Stimulated activated CD4-positive, alpha-beta T cell treated with anti-CD3 and anti-CD28 coated beads, Interleukin-1b, Interleukin-23, amount 100 ng/mL, for 1 hour (primary cell): ENCODE measurements around the gene TTC39A.
"Not testable (repeated sequence)": the region's sequence is repeated elsewhere in the genome, so short reads cannot be mapped to it uniquely, and the experiment has no call there.

Experiments used
- DNase-seq, 2 donors: peaks; one replicate each; pipeline ENCODE4 v3.0.0-alpha.2; 2020; ENCODE audit warnings: low read depth in 2 of 2

The TTC39A gene

GRCh38 chr1:51266791-51267190 lies 63.6 kb downstream of the TTC39A start:
- DNase-seq, result no peak

GRCh38 chr1:51266181-51266580 lies 64.2 kb downstream of the TTC39A start:
- no peak for DNase-seq

- no peak for DNase-seq
Measured at GRCh38 chr1:51265618-51266017, 64.7 kb downstream of the TTC39A start.

GRCh38 chr1:51264451-51264850 lies 65.9 kb downstream of the TTC39A start:
- no peak for DNase-seq

GRCh38 chr1:51263147-51263877 lies 67.0 kb downstream of the TTC39A start:
- no peak for DNase-seq

- no peak for DNase-seq
Measured at GRCh38 chr1:51255331-51255730, 75.0 kb downstream of the TTC39A start.

- DNase-seq, result no peak
Measured at GRCh38 chr1:51253691-51254090, 76.7 kb downstream of the TTC39A start.

- no peak for DNase-seq
Measured at GRCh38 chr1:51252366-51252765, 78.0 kb downstream of the TTC39A start.

- DNase-seq, result not testable (repeated sequence)
Measured at GRCh38 chr1:51251165-51251564, 79.2 kb downstream of the TTC39A start.

- not testable (repeated sequence) for DNase-seq
Measured at GRCh38 chr1:51250729-51251128, 79.6 kb downstream of the TTC39A start.

- DNase-seq, result no peak
Measured at GRCh38 chr1:51249445-51249844, 80.9 kb downstream of the TTC39A start.

GRCh38 chr1:51247499-51247898 lies 82.9 kb downstream of the TTC39A start:
- DNase-seq, result no peak

- no peak for DNase-seq
Measured at GRCh38 chr1:51247022-51247421, 83.3 kb downstream of the TTC39A start.

GRCh38 chr1:51242546-51242945 lies 87.8 kb downstream of the TTC39A start:
- no peak for DNase-seq

- no peak for DNase-seq
Measured at GRCh38 chr1:51241119-51241518, 89.2 kb downstream of the TTC39A start.

GRCh38 chr1:51240084-51240483 lies 90.3 kb downstream of the TTC39A start:
- DNase-seq, result no peak

- no peak for DNase-seq
Measured at GRCh38 chr1:51238034-51238403, 92.3 kb downstream of the TTC39A start.

- no peak for DNase-seq
Measured at GRCh38 chr1:51237351-51238033, 92.9 kb downstream of the TTC39A start.
